H1 (cell line): ENCODE data around the gene INKA2. TPM values are rescaled to one million over a fixed set of nuclear protein-coding genes. Genes with fewer than 3 reads are reported as not detected.

Source experiments
- CTCF ChIA-PET: fragments of 300-600 bp; sonication (Branson Sonifier 250); formaldehyde crosslinking; loops from one replicate; lab custom pipeline; 2021; ENCODE audit not compliant: partially characterized antibody; lab: Charles Lee
- POLR2A ChIA-PET: fragments of 300-600 bp; sonication (Branson Sonifier 250); formaldehyde crosslinking; loops from one replicate; lab custom pipeline; 2021; ENCODE audit warnings: inconsistent platforms; ENCODE audit not compliant: partially characterized antibody; lab: Charles Lee
- DNase-seq, 2 experiments: peaks; one replicate each; pipeline versions ENCODE4 v3.0.0 to v3.0.0-alpha.2; 2010 to 2022; ENCODE audit warnings: low spot score in 2 of 2, low read depth in 1 of 2, mixed read lengths in 1 of 2
- FAIRE-seq: peaks from 2 replicates; lab custom pipeline; 2011; peaks lifted over from hg19 to GRCh38; lab: Jason Lieb, UNC
- H2AFZ ChIP-seq: 2 replicates; pipeline ENCODE4 v1.8.1; 2012; ENCODE audit warnings: low read length, inconsistent platforms
- H2AK5ac ChIP-seq: 2 replicates; pipeline ENCODE4 v1.6.1; 2013; ENCODE audit warnings: low read depth, low read length
- H2BK120ac ChIP-seq: replicated peaks from 2 replicates; pipeline ENCODE3; 2013; ENCODE audit warnings: low read depth, low read length, inconsistent platforms
- H2BK12ac ChIP-seq: 2 replicates; pipeline ENCODE4 v1.6.1; 2013; ENCODE audit warnings: low read depth, low read length
- H2BK15ac ChIP-seq: 2 replicates; pipeline ENCODE4 v1.6.1; 2013; ENCODE audit warnings: low read length
- H2BK20ac ChIP-seq: 2 replicates; pipeline ENCODE4 v1.6.1; 2013; ENCODE audit warnings: low read length
- H2BK5ac ChIP-seq: 2 replicates; pipeline ENCODE4 v1.6.1; 2013; ENCODE audit warnings: low read depth, low read length
- H3K14ac ChIP-seq: 2 replicates; pipeline ENCODE4 v1.6.1; 2013; ENCODE audit warnings: inconsistent platforms; ENCODE audit not compliant: insufficient read length
- H3K18ac ChIP-seq: 2 replicates; pipeline ENCODE4 v1.6.1; 2013; ENCODE audit warnings: low read length; ENCODE audit errors: extremely low read depth
- H3K23ac ChIP-seq: 2 replicates; pipeline ENCODE4 v1.6.1; 2013; ENCODE audit warnings: inconsistent platforms; ENCODE audit not compliant: insufficient read length
- H3K23me2 ChIP-seq: 2 replicates; pipeline ENCODE4 v1.6.1; 2013; ENCODE audit warnings: low read depth, low read length
- H3K27ac ChIP-seq: 2 replicates; pipeline ENCODE4 v1.6.1; 2011; ENCODE audit warnings: low read depth, low read length, inconsistent platforms
- H3K27me3 ChIP-seq, 4 experiments: replicated peaks in 1 of 4; 1 replicate in 1 of 4; 2 replicates in 3 of 4; pipeline versions ENCODE4 v1.6.1 to v1.8.1; 2011 to 2013; ENCODE audit warnings: low read length in 3 of 4, mild to moderate bottlenecking in 3 of 4, inconsistent platforms in 2 of 4, mixed read lengths in 2 of 4, moderate library complexity in 1 of 4; ENCODE audit not compliant: control insufficient read depth in 3 of 4, insufficient read depth in 3 of 4; ENCODE audit errors: extremely low read depth in 1 of 4
- H3K36me3 ChIP-seq, 4 experiments: 2 replicates each; pipeline versions ENCODE4 v1.6.1 to v1.8.1; 2011 to 2013; ENCODE audit warnings: mild to moderate bottlenecking in 4 of 4, low read length in 3 of 4, moderate library complexity in 2 of 4, control low read depth in 1 of 4, inconsistent platforms in 1 of 4; ENCODE audit not compliant: insufficient read depth in 4 of 4, control insufficient read depth in 2 of 4
- H3K4ac ChIP-seq: replicated peaks from 2 replicates; pipeline ENCODE3; 2013; ENCODE audit warnings: low read length, low read depth, mixed read lengths, inconsistent platforms; ENCODE audit not compliant: insufficient read length
- H3K4me1 ChIP-seq, 4 experiments: replicated peaks in 1 of 4; 1 replicate in 1 of 4; 2 replicates in 3 of 4; pipeline versions ENCODE4 v1.6.1 to v1.8.1; 2011 to 2013; ENCODE audit warnings: low read length in 3 of 4, inconsistent platforms in 2 of 4, mixed read lengths in 1 of 4; ENCODE audit not compliant: insufficient read depth in 4 of 4, control insufficient read depth in 3 of 4
- H3K4me2 ChIP-seq, 2 experiments: 2 replicates each; pipeline versions ENCODE4 v1.6.1 to v1.8.1; 2011 to 2013; ENCODE audit warnings: low read depth in 2 of 2, low read length in 2 of 2, control low read depth in 1 of 2, inconsistent platforms in 1 of 2, mild to moderate bottlenecking in 1 of 2; ENCODE audit not compliant: insufficient read depth in 1 of 2
- H3K4me3 ChIP-seq, 4 experiments: fragments of 200-600, 300-600 bp in 1 of 4; sonication (generic), shearing (Covaris generic), sonication (Bioruptor Twin) in 1 of 4; 2 replicates each; pipeline versions ENCODE4 v1.5.1 to v1.8.1; 2011 to 2016; ENCODE audit warnings: low read length in 4 of 4, low read depth in 3 of 4, control low read depth in 2 of 4, inconsistent platforms in 2 of 4, mild to moderate bottlenecking in 2 of 4, mixed read lengths in 1 of 4, moderate library complexity in 1 of 4; ENCODE audit not compliant: insufficient read depth in 2 of 4; ENCODE audit errors: extremely low read depth in 1 of 4
- H3K56ac ChIP-seq: replicated peaks from 2 replicates; pipeline ENCODE3; 2013; ENCODE audit warnings: low read depth, mild to moderate bottlenecking, mixed read lengths, low read length, inconsistent platforms; ENCODE audit not compliant: insufficient read length
- H3K79me1 ChIP-seq: 2 replicates; pipeline ENCODE4 v1.6.1; 2013; ENCODE audit warnings: low read depth, low read length, control low read depth
- H3K79me2 ChIP-seq, 2 experiments: 2 replicates each; pipeline versions ENCODE4 v1.6.1 to v1.8.1; 2012 to 2013; ENCODE audit warnings: low read length in 2 of 2, mild to moderate bottlenecking in 2 of 2, inconsistent platforms in 1 of 2; ENCODE audit not compliant: insufficient read depth in 2 of 2, control insufficient read depth in 1 of 2
- H3K9ac ChIP-seq, 4 experiments: replicated peaks in 1 of 4; 1 replicate in 1 of 4; 2 replicates in 3 of 4; pipeline versions ENCODE4 v1.6.1 to v1.8.1; 2011 to 2013; ENCODE audit warnings: low read depth in 3 of 4, low read length in 3 of 4, control low read depth in 2 of 4, mild to moderate bottlenecking in 2 of 4, moderate library complexity in 2 of 4, inconsistent platforms in 1 of 4; ENCODE audit errors: extremely low read depth in 1 of 4
- H3K9me3 ChIP-seq, 2 experiments: 2 replicates each; pipeline versions ENCODE4 v1.6.1 to v1.8.1; 2012 to 2013; ENCODE audit warnings: mild to moderate bottlenecking in 2 of 2, moderate library complexity in 2 of 2, control low read depth in 1 of 2, inconsistent platforms in 1 of 2, low read depth in 1 of 2, low read length in 1 of 2, mixed read lengths in 1 of 2; ENCODE audit not compliant: insufficient read depth in 2 of 2
- H4K20me1 ChIP-seq, 2 experiments: replicated peaks in 1 of 2; 2 replicates each; pipeline versions ENCODE3 to v1.8.1; 2011 to 2013; ENCODE audit warnings: inconsistent platforms in 2 of 2, low read length in 2 of 2, mild to moderate bottlenecking in 1 of 2; ENCODE audit not compliant: insufficient read depth in 2 of 2, control insufficient read depth in 1 of 2
- H4K5ac ChIP-seq: 2 replicates; pipeline ENCODE4 v1.6.1; 2013; ENCODE audit warnings: low read length, low read depth, mixed read lengths, inconsistent platforms; ENCODE audit not compliant: insufficient read length
- H4K8ac ChIP-seq: 2 replicates; pipeline ENCODE4 v1.8.0; 2013; ENCODE audit warnings: mild to moderate bottlenecking, moderate library complexity, low read length, inconsistent platforms; ENCODE audit not compliant: insufficient read depth; ENCODE audit errors: extremely low read depth
- H4K91ac ChIP-seq: replicated peaks from 2 replicates; pipeline ENCODE3; 2013; ENCODE audit warnings: low read length, mixed read lengths, inconsistent platforms; ENCODE audit not compliant: insufficient read length
- CHD2 ChIP-seq: IDR thresholded peaks from 2 replicates; pipeline ENCODE4 v1.6.1; 2012; ENCODE audit warnings: low read length, improper control_type of control experiment
- GABPA ChIP-seq: IDR thresholded peaks from 2 replicates; pipeline ENCODE4 v1.6.1; 2011; ENCODE audit warnings: mild to moderate bottlenecking, low read length, moderate library complexity, borderline replicate concordance; ENCODE audit not compliant: insufficient read depth
- JUND ChIP-seq: IDR thresholded peaks from 2 replicates; pipeline ENCODE4 v1.6.1; 2011; ENCODE audit warnings: mild to moderate bottlenecking, improper control_type of control experiment, low read length
- NRF1 ChIP-seq: IDR thresholded peaks from 2 replicates; pipeline ENCODE4 v1.6.1; 2011; ENCODE audit warnings: mild to moderate bottlenecking, low read depth, low read length, improper control_type of control experiment
- POLR2AphosphoS5 ChIP-seq: IDR thresholded peaks from 2 replicates; pipeline ENCODE4 v1.6.1; 2011; ENCODE audit warnings: low read depth, low read length
- RFX5 ChIP-seq: IDR thresholded peaks from 2 replicates; pipeline ENCODE4 v1.6.1; 2011; ENCODE audit warnings: low read depth, low read length, improper control_type of control experiment, borderline replicate concordance
- SIN3A ChIP-seq, 2 experiments: IDR thresholded peaks in 1 of 2; conservative IDR thresholded peaks in 1 of 2; 2 replicates each; pipeline ENCODE4 v1.6.1; 2011 to 2012; ENCODE audit warnings: low read length in 2 of 2, improper control_type of control experiment in 1 of 2, low read depth in 1 of 2, mild to moderate bottlenecking in 1 of 2
- TAF1 ChIP-seq: IDR thresholded peaks from 2 replicates; pipeline ENCODE4 v1.6.1; 2011; ENCODE audit warnings: mild to moderate bottlenecking, low read depth, low read length
- TAF7 ChIP-seq: optimal IDR thresholded peaks from 2 replicates; pipeline ENCODE3; 2011; ENCODE audit warnings: low read depth, mild to moderate bottlenecking, inconsistent platforms, low read length, moderate library complexity, borderline replicate concordance
- WGBS, 2 experiments: shearing (Covaris generic) in 1 of 2; methylation state at CpG; one replicate each; pipeline versions ENCODE4 v1.1.6 to v1.1.7; 2013 to 2015; ENCODE audit warnings: low lambda C conversion rate in 2 of 2, mixed read lengths in 2 of 2, inconsistent platforms in 1 of 2, low coverage in 1 of 2, missing lambda C conversion rate in 1 of 2; ENCODE audit not compliant: insufficient replicate concordance in 2 of 2, insufficient coverage in 1 of 2, insufficient read length in 1 of 2; ENCODE audit errors: extremely low coverage in 1 of 2, missing lambda C conversion rate in 1 of 2; 5-methylcytosine and 5-hydroxymethylcytosine counted together
- polyA plus RNA-seq, 7 experiments: library from polyadenylated mRNA; depleted of rRNA in 3 of 7; stranded (reverse) in 5 of 7; unstranded in 2 of 7; fragments of >200 nt in 5 of 7; fragments of 200-250 nt in 2 of 7; gene quantifications; 1 replicate in 5 of 7; 2 replicates in 1 of 7; 4 replicates in 1 of 7; pipeline versions ENCODE4 v1.2.1 to v1.2.3, GENCODE V29; 2011 to 2013; ENCODE audit warnings: missing spikeins in 2 of 7, mixed read lengths in 2 of 7
- total RNA-seq: library from RNA; stranded (reverse); fragmentation: NEBNext Ultra II Directional; extraction: Animal tissue kit (Norgen Biotek cat#: 25700); gene quantifications from 2 replicates; pipeline ENCODE4 v1.2.1, GENCODE V29; 2021
- TF ChIP-seq, protein P1 (sequence below): IDR thresholded peaks from 2 replicates; pipeline ENCODE4 v1.6.1; 2011; ENCODE audit warnings: low read length, improper control_type of control experiment

The INKA2 gene
- total and polyA plus RNA-seq, 2 of the 8 experiments (the other 6 are each of a cell fraction or from before 2014, with no cell fraction given): 4.2 to 11.5 TPM

DNA sequence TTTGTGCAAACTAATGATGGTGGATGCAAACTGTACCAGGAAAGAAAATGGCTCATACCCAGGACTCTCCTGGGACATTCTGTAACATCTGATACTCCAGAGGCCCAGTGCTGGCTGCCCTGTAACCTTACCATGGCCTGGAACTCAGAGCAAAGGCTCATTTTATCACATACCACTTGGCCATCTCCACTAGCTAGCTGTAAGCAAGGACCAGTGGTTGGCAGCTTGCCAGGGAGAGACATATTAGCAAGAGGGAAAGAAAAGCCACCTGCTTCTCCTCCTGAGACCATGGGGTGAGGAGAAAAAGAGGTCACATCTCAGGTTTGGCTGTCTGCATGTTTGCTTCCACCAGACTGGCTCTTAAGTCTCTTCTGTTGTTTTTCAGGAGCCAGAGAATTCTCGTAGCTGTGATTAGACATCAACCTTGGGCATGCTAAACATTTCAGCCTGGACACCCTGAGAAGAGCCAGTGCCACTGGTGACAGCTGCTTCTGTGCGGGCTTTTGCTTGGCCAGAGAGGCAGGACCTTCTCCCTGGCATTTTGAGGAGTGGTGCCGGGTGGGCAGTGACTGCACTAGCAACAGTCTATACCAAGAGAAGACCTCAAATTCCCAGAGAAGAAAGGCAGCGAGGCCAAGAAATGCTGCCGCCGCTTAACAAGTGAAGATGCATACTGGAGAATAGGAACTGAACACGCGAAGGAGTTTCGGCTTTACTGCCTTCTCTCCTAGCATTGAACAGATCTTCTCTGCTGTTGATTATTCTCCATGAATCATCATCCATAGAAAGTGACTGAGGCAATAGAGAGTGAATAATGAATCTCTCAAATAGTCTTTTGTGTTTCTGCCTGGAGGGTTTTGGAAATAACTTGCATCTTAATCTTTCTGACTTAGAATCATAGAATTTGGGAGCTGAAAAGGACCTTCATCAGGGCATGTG, 6.7 kb upstream of the INKA2 start:
- no peak overlapping the region; the same call in 1 of the 2 replicates for H2BK15ac ChIP-seq
- H3K27me3 ChIP-seq: peaks cover 0 to 6% (median 3%) of the 10 kb centered on the region in 4 experiments; a peak in 3 of 7 replicates
- no peak overlapping the region for H3K14ac ChIP-seq
- H2BK20ac ChIP-seq: no peak overlapping the region
- H3K23ac ChIP-seq: no peak overlapping the region
- H2BK120ac ChIP-seq: no peak overlapping the region
- no peak overlapping the region for H2BK12ac ChIP-seq
- H3K56ac ChIP-seq: no peak overlapping the region
- POLR2A ChIA-PET: interaction anchor here (1.4 to 19.0 kb wide), 4 partner anchors 9 to 25 kb away, joined by 4 to 343 read pairs (median 6); partner anchors contain the start of gene DDX20
- no peak overlapping the region for H2AK5ac ChIP-seq
- no peak overlapping the region for H2BK5ac ChIP-seq
- CTCF ChIA-PET: interaction anchor here (1.1 to 42.0 kb wide), 7 partner anchors 1 to 255 kb away, joined by 4 to 1070 read pairs (median 5); partner anchors contain the start of genes DDX20 and INKA2
- H3K79me2 ChIP-seq: no peaks in the 10 kb centered on the region
- no peaks in the 10 kb centered on the region for H4K20me1 ChIP-seq
- H3K4me1 ChIP-seq: peaks cover 0 to 3% (median 2%) of the 10 kb centered on the region in 4 experiments; a peak in 5 of 7 replicates
- H4K8ac ChIP-seq: no peak overlapping the region
- DNase-seq (no peak), FAIRE-seq (no peak)
- no peaks in the 10 kb centered on the region for H3K9me3 ChIP-seq
- no peak overlapping the region for H3K4ac ChIP-seq
- no peaks in the 10 kb centered on the region for H3K36me3 ChIP-seq
- H3K9ac ChIP-seq: no peak overlapping the region
- no peak overlapping the region for H4K91ac ChIP-seq
- H3K79me1 ChIP-seq: no peaks in the 10 kb centered on the region
- H3K4me3 ChIP-seq: no peak overlapping the region
- 94% methylated on average over 9 of the region's 9 CpGs; no CpG with 5 or more reads in 1 of the 2 experiments for WGBS, 2 experiments
- no peaks in the 10 kb centered on the region for H3K23me2 ChIP-seq
- no peak overlapping the region for H3K18ac ChIP-seq
- no peak overlapping the region for H4K5ac ChIP-seq
- no peak overlapping the region for H2AFZ ChIP-seq
- H3K27ac ChIP-seq: no peak overlapping the region
- no peak overlapping the region for H3K4me2 ChIP-seq
- TF ChIP-seq NRF1: no peak
- no peak for TF ChIP-seq JUND
- no peak for TF ChIP-seq POLR2AphosphoS5
- TF ChIP-seq SIN3A (conservative IDR thresholded peaks at IDR 0.05 in 1 of 2, IDR thresholded peaks at IDR 0.05 in 1 of 2; ENCODE audit: low read depth in 1 of 2, low read length in 2 of 2): no peak
- TF ChIP-seq RFX5: no peak
- TF ChIP-seq TAF7: no peak
- TF ChIP-seq, protein P1, sequence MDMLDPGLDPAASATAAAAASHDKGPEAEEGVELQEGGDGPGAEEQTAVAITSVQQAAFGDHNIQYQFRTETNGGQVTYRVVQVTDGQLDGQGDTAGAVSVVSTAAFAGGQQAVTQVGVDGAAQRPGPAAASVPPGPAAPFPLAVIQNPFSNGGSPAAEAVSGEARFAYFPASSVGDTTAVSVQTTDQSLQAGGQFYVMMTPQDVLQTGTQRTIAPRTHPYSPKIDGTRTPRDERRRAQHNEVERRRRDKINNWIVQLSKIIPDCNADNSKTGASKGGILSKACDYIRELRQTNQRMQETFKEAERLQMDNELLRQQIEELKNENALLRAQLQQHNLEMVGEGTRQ: no peak
- no peak for TF ChIP-seq GABPA
- no peak for TF ChIP-seq TAF1
- no peak for TF ChIP-seq CHD2
